Fibroblast of lung (primary cell): ENCODE results near the gene BNIP3. TPM values are rescaled to one million over a fixed set of nuclear protein-coding genes. Genes with fewer than 3 reads are reported as not detected.

Experiments used
- DNase-seq, 2 donors: peaks; one replicate each; pipeline versions ENCODE4 v3.0.0 to v3.0.0-alpha.2; 2010; ENCODE audit warnings: low read depth in 2 of 2
- H2AFZ ChIP-seq: 2 replicates; pipeline ENCODE4 v1.5.1; 2012; ENCODE audit warnings: low read length, control low read depth, inconsistent platforms
- H3K27ac ChIP-seq: 2 replicates; pipeline ENCODE4 v1.5.1; 2011; ENCODE audit warnings: low read length, control low read depth; ENCODE audit not compliant: insufficient read depth
- H3K27me3 ChIP-seq: 2 replicates; pipeline ENCODE4 v1.5.1; 2011; ENCODE audit warnings: mild to moderate bottlenecking, low read length; ENCODE audit not compliant: control insufficient read depth, insufficient read depth
- H3K36me3 ChIP-seq: 2 replicates; pipeline ENCODE4 v1.5.1; 2011; ENCODE audit warnings: low read length; ENCODE audit not compliant: control insufficient read depth, insufficient read depth
- H3K4me1 ChIP-seq: 2 replicates; pipeline ENCODE4 v1.5.1; 2011; ENCODE audit warnings: low read length; ENCODE audit not compliant: control insufficient read depth, insufficient read depth; ENCODE audit errors: extremely low read depth
- H3K4me2 ChIP-seq: 2 replicates; pipeline ENCODE4 v1.5.1; 2011; ENCODE audit warnings: low read length, control low read depth; ENCODE audit not compliant: insufficient read depth; ENCODE audit errors: extremely low read depth
- H3K4me3 ChIP-seq, 4 experiments: fragments of 200-600 bp in 1 of 4; sonication (generic) in 1 of 4; replicated peaks in 1 of 4; 2 replicates each; pipeline ENCODE4 v1.5.1; 2011 to 2016; ENCODE audit warnings: low read length in 4 of 4, low read depth in 3 of 4, mild to moderate bottlenecking in 3 of 4, control low read depth in 2 of 4, inconsistent platforms in 1 of 4, mixed read lengths in 1 of 4; ENCODE audit not compliant: insufficient read depth in 1 of 4; ENCODE audit errors: control extremely low read depth in 1 of 4
- H3K79me2 ChIP-seq: 2 replicates; pipeline ENCODE4 v1.5.1; 2012; ENCODE audit warnings: mild to moderate bottlenecking, low read length, inconsistent platforms; ENCODE audit not compliant: control insufficient read depth, insufficient read depth
- H3K9ac ChIP-seq: 2 replicates; pipeline ENCODE4 v1.5.1; 2011; ENCODE audit warnings: mild to moderate bottlenecking, low read length, control low read depth; ENCODE audit not compliant: insufficient read depth
- H3K9me3 ChIP-seq: 2 replicates; pipeline ENCODE4 v1.5.1; 2012; ENCODE audit warnings: low read depth, low read length; ENCODE audit not compliant: control insufficient read depth, insufficient read depth
- H4K20me1 ChIP-seq: 2 replicates; pipeline ENCODE4 v1.5.1; 2011; ENCODE audit warnings: low read length; ENCODE audit not compliant: control insufficient read depth, insufficient read depth; ENCODE audit errors: extremely low read depth
- EZH2 ChIP-seq: IDR thresholded peaks from 2 replicates; pipeline ENCODE4 v1.5.1; 2012; ENCODE audit warnings: low read length, control low read depth, mild to moderate bottlenecking; ENCODE audit errors: missing control alignments
- polyA plus RNA-seq, 2 donors: library from polyadenylated mRNA; depleted of rRNA in 1 of 2; stranded (reverse) in 1 of 2; unstranded in 1 of 2; fragments of >200 nt; gene quantifications; 2 replicates each; pipeline ENCODE4 v1.2.1, GENCODE V29; 2011 to 2012; ENCODE audit warnings: missing spikeins in 1 of 2
- total RNA-seq: library from RNA; depleted of rRNA; stranded (reverse); fragments of >200 nt; gene quantifications from 2 replicates; pipeline ENCODE4 v1.2.1, GENCODE V29; 2014
- TF ChIP-seq, protein P1 (sequence below), 2 donors: IDR thresholded peaks in 1 of 2; conservative IDR thresholded peaks in 1 of 2; 1 replicate in 1 of 2; 2 replicates in 1 of 2; pipeline ENCODE4 v1.5.1; 2011 to 2012; ENCODE audit warnings: low read length in 2 of 2, control low read depth in 1 of 2, inconsistent platforms in 1 of 2, low read depth in 1 of 2, mild to moderate bottlenecking in 1 of 2

The BNIP3 gene
- total and polyA plus RNA-seq, 2 donors (not counting 1 experiment from before 2014, with no cell fraction given), result 62.4 to 104 TPM

DNA sequence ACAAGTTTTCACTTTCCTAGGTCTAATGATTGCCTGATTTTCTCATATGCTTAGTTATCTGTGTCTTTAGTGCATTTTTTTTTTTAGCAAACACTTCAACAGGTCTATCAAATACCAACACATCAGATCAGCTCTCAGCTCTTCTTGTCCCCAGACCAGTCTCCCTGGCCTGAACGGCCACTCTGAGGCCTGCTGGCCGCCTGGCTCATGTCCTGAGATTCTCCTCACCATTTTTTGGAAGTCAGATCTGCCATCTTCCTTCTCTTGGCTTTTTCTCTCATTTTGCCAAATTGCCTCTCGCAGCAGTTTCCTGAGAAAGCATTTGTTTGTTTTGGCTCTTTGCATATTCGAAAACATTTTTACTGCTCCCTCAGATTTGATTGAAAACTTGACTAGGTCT is 51.6 kb downstream of the BNIP3 start:
- H3K4me2 ChIP-seq, result no peak overlapping the region
- no peaks in the 10 kb centered on the region for H3K9me3 ChIP-seq
- no peaks in the 10 kb centered on the region for H3K27me3 ChIP-seq
- no peaks in the 10 kb centered on the region for H4K20me1 ChIP-seq
- peaks cover 9% of the 10 kb centered on the region for H3K4me1 ChIP-seq
- no peak overlapping the region for H3K9ac ChIP-seq
- TF ChIP-seq, protein P1, sequence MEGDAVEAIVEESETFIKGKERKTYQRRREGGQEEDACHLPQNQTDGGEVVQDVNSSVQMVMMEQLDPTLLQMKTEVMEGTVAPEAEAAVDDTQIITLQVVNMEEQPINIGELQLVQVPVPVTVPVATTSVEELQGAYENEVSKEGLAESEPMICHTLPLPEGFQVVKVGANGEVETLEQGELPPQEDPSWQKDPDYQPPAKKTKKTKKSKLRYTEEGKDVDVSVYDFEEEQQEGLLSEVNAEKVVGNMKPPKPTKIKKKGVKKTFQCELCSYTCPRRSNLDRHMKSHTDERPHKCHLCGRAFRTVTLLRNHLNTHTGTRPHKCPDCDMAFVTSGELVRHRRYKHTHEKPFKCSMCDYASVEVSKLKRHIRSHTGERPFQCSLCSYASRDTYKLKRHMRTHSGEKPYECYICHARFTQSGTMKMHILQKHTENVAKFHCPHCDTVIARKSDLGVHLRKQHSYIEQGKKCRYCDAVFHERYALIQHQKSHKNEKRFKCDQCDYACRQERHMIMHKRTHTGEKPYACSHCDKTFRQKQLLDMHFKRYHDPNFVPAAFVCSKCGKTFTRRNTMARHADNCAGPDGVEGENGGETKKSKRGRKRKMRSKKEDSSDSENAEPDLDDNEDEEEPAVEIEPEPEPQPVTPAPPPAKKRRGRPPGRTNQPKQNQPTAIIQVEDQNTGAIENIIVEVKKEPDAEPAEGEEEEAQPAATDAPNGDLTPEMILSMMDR (conservative IDR thresholded peaks at IDR 0.05 in 1 of 2, IDR thresholded peaks at IDR 0.05 in 1 of 2; ENCODE audit: low read depth in 1 of 2, low read length in 2 of 2), result no peak
- TF ChIP-seq EZH2, result no peak
- peaks cover 73% of the 10 kb centered on the region for H3K79me2 ChIP-seq
- H3K4me3 ChIP-seq, result no peak overlapping the region
- no peak overlapping the region for H3K27ac ChIP-seq
- no peak for DNase-seq
- no peaks in the 10 kb centered on the region for H3K36me3 ChIP-seq
- no peak overlapping the region for H2AFZ ChIP-seq

DNA sequence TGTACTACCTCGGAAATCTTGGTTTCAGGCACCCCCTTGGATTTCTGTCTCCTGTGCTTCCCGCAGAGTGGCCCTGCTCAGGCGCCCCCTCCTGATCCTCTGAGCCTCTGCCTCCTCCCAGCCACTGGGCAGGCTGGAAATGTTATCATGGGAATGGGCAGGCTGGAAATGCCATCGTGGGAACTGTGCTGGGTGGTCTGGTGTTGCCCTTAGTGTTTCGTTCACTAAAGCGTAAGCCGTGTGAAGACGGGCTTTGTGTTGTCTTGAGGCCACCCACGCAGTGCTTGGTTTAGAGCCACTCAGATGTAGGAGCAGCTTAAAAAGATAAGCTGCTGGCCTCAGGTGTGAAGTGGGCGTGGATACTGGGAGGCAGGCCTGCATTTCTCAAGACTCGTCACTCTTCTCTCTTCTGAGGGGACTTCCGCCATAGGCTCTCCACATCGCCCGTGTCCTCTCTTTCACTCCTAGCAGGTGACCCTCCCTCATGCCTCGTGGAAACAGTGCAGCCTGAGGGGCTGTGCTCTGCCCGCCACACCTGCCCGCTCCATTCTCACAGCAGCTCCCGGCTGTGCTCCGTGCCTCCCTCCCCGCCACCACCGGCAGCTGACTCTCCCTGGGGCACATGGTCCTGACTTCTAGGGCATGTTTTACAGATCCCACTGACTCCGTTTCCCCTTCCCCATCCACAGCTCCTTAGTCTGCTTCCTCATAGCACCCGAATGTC is 52.4 kb downstream of the BNIP3 start:
- Histone ChIP-seq H3K36me3 (no peaks in the 10 kb centered on the region), H3K9ac (no peak overlapping the region), H3K27ac (peak overlapping the region; percentile 51), H3K4me1 (peaks cover 9% of the 10 kb centered on the region), H3K27me3 (no peaks in the 10 kb centered on the region), H3K4me3 (no peak overlapping the region), H2AFZ (no peak overlapping the region), H4K20me1 (no peaks in the 10 kb centered on the region), H3K4me2 (no peak overlapping the region), H3K9me3 (no peaks in the 10 kb centered on the region), H3K79me2 (peaks cover 80% of the 10 kb centered on the region)
- TF ChIP-seq, protein P1 (conservative IDR thresholded peaks at IDR 0.05 in 1 of 2, IDR thresholded peaks at IDR 0.05 in 1 of 2; ENCODE audit: low read depth in 1 of 2, low read length in 2 of 2), result no peak
- no peak for TF ChIP-seq EZH2
- no peak for DNase-seq

DNA sequence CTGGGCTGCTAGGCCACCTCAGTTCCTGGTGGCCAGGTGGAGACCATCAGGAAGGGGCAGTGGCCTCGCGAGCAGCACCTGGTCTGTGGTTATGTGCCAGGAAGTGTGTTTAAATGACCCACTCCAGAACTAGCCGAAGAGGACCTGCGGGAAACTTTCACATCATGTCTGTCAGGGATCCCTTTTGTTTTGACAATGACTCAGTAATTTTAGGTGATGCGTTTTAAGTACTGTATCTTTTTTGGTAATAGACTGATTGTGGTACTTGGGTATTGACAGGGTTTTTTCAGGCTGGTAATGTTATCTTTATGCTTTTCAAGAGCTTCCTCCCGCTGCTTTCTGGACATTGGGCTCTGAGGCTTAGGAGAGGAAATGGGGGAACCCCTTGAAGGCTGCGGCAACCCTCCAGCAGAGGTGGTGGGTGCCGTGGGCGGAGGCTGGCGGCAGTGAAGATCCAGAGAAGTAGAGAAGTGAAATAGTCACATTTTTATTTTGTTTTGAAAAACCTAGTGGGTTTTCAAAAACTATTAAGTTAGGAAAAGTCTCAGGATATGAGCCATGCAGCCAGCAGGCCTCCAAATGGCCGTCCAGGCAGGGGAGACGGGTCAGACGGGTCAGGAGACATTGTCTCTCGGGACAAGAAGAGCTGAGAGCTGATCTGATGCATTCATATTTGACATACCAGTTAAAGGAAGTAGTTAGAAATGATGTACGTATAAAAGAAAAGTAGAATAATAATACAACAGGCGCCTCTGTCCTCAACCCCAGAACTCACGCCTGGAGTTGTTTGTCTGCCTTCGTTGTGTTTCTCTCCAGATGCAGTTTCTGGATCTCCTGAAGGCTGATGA is 53.3 kb downstream of the BNIP3 start:
- DNase-seq, result peak in 1 of 2 donors; percentile 51
- no peaks in the 10 kb centered on the region for H4K20me1 ChIP-seq
- no peak overlapping the region for H3K9ac ChIP-seq
- H3K79me2 ChIP-seq, result peaks cover 81% of the 10 kb centered on the region
- no peaks in the 10 kb centered on the region for H3K9me3 ChIP-seq
- H3K36me3 ChIP-seq, result no peaks in the 10 kb centered on the region
- peaks cover 9% of the 10 kb centered on the region for H3K4me1 ChIP-seq
- H3K4me3 ChIP-seq, result no peak overlapping the region
- TF ChIP-seq, protein P1 (conservative IDR thresholded peaks at IDR 0.05 in 1 of 2, IDR thresholded peaks at IDR 0.05 in 1 of 2; ENCODE audit: low read depth in 1 of 2, low read length in 2 of 2), result no peak
- TF ChIP-seq EZH2, result no peak
- H3K27me3 ChIP-seq, result no peaks in the 10 kb centered on the region
- H3K27ac ChIP-seq, result peak overlapping the region; percentile 51
- no peak overlapping the region for H2AFZ ChIP-seq
- H3K4me2 ChIP-seq, result no peak overlapping the region
